Natural killer cell (primary cell): Measurements from ENCODE around the gene STAG3. TPM values are rescaled to one million over a fixed set of nuclear protein-coding genes. Genes with fewer than 3 reads are reported as not detected.
"Not testable (repeated sequence)": the region's sequence is repeated elsewhere in the genome, so short reads cannot be mapped to it uniquely, and the experiment has no call there.

ENCODE experiments used
- ATAC-seq, 3 donors: fragments of 150-1000 bp in 2 of 3; fragments of 200-7000 bp in 1 of 3; cut with Tn5 transposase; 1 replicate in 1 of 3; 2 replicates in 2 of 3; pipeline ENCODE4 v1.10.0; 2021; ENCODE audit warnings: mild to moderate bottlenecking in 2 of 3, moderate library complexity in 2 of 3
- DNase-seq, 2 donors: peaks; one replicate each; pipeline versions ENCODE4 v3.0.0 to v3.0.0-alpha.2; 2013 to 2021; ENCODE audit warnings: mixed read lengths in 1 of 2
- H3K27ac ChIP-seq: one replicate; pipeline ENCODE4 v1.5.1; 2013; ENCODE audit warnings: mild to moderate bottlenecking, low read length
- H3K27me3 ChIP-seq: one replicate; pipeline ENCODE4 v1.6.1; 2013; ENCODE audit warnings: low read length; ENCODE audit not compliant: control insufficient read depth, insufficient read depth
- H3K36me3 ChIP-seq: one replicate; pipeline ENCODE4 v1.6.1; 2013; ENCODE audit warnings: low read length; ENCODE audit not compliant: control insufficient read depth, insufficient read depth
- H3K4me1 ChIP-seq: one replicate; pipeline ENCODE4 v1.6.1; 2013; ENCODE audit warnings: low read length; ENCODE audit not compliant: control insufficient read depth, insufficient read depth
- H3K4me3 ChIP-seq: one replicate; pipeline ENCODE4 v1.5.1; 2013; ENCODE audit warnings: low read length
- H3K9me3 ChIP-seq: one replicate; pipeline ENCODE4 v1.6.1; 2013; ENCODE audit warnings: low read length; ENCODE audit not compliant: control insufficient read depth, insufficient read depth
- H3K27ac Mint-ChIP-seq, 2 donors: one replicate each; pipeline ENCODE4 v1.8.0; 2022; ENCODE audit warnings: mild to moderate bottlenecking in 2 of 2, mixed read lengths in 2 of 2, moderate library complexity in 1 of 2
- H3K27me3 Mint-ChIP-seq, 2 donors: one replicate each; pipeline ENCODE4 v1.8.0; 2022; ENCODE audit warnings: low read depth in 2 of 2, mixed read lengths in 2 of 2
- H3K36me3 Mint-ChIP-seq: one replicate; pipeline ENCODE4 v1.8.0; 2022; ENCODE audit warnings: mixed read lengths
- H3K4me1 Mint-ChIP-seq, 2 donors: one replicate each; pipeline ENCODE4 v1.8.0; 2022; ENCODE audit warnings: mixed read lengths in 2 of 2
- H3K4me3 Mint-ChIP-seq: one replicate; pipeline ENCODE4 v1.8.0; 2022; ENCODE audit warnings: mild to moderate bottlenecking, moderate library complexity, mixed read lengths
- H3K9me3 Mint-ChIP-seq, 2 donors: one replicate each; pipeline ENCODE4 v1.8.0; 2022; ENCODE audit warnings: mixed read lengths in 2 of 2
- CTCF ChIP-seq: fragments of 200-600 bp; IDR thresholded peaks from one replicate; pipeline ENCODE4 v1.8.0; 2022; ENCODE audit warnings: antibody characterized with exemption
- WGBS: methylation state at CpG from one replicate; pipeline ENCODE4 v1.1.7; 2013; ENCODE audit warnings: missing lambda C conversion rate; ENCODE audit not compliant: insufficient coverage; 5-methylcytosine and 5-hydroxymethylcytosine counted together
- intact Hi-C: fragments of 100-400 bp; cut with micrococcal nuclease; formaldehyde crosslinking; loops from one replicate; pipeline ENCODE4 v1.14.2; 2022
- total RNA-seq, 4 donors: library from RNA; stranded (reverse); fragments of 120-200 nt in 1 of 4; gene quantifications; one replicate each; pipeline versions ENCODE4 v1.2.3 to v1.2.4, GENCODE V29; 2013 to 2022

STAG3 gene
- total RNA-seq, 3 donors from 2014 or later (not counting 1 experiment from before 2014, with no cell fraction given): 5.0 to 5.6 (median 5.5) TPM

DNA sequence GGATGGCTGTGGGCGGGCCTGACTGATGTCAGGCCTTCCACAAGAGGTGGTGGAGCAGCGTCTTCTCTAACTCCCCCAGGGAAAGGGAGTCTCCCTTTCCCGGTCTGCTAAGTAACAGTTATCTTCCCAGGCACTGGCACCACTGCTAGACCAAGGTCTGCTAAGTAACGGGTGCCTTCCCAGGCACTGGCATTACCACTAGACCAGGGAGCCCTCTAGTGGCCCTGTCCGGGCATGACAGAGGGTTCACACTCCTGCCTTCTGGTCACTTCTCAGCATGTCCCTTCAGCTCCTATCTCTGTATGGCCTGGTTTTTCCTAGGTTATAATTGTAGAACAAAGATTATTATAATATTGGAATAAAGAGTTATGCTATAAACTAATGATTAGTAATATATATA lies 40.2 kb downstream of the STAG3 start:
- DNase-seq (peak; percentile 74 to 87), ATAC-seq (peak; percentile 12 to 24 (median 15))
- Mint-ChIP-seq H3K27ac (peak overlapping the region; percentile 98 to 99), H3K4me1 (peaks cover 49 to 52% of the 10 kb centered on the region in 2 donors), H3K4me3 (peak overlapping the region; percentile 89)
- H3K9me3 ChIP-seq, H3K27me3 ChIP-seq, H3K9me3 Mint-ChIP-seq, H3K27me3 Mint-ChIP-seq, H3K4me3 ChIP-seq, H3K36me3 Mint-ChIP-seq: not testable (repeated sequence)
- peak overlapping the region; percentile 96 for H3K27ac ChIP-seq
- peaks cover 52% of the 10 kb centered on the region for H3K4me1 ChIP-seq
- WGBS: no CpG with 5 or more reads among the region's 5 CpGs
- H3K36me3 ChIP-seq: peaks cover 15% of the 10 kb centered on the region
- intact Hi-C loops: loop anchor here (2.0 to 5.0 kb wide), 3 partner anchors 27 to 129 kb away; no protein-coding TSS in a partner anchor
- TF ChIP-seq CTCF: peak; percentile 63

DNA sequence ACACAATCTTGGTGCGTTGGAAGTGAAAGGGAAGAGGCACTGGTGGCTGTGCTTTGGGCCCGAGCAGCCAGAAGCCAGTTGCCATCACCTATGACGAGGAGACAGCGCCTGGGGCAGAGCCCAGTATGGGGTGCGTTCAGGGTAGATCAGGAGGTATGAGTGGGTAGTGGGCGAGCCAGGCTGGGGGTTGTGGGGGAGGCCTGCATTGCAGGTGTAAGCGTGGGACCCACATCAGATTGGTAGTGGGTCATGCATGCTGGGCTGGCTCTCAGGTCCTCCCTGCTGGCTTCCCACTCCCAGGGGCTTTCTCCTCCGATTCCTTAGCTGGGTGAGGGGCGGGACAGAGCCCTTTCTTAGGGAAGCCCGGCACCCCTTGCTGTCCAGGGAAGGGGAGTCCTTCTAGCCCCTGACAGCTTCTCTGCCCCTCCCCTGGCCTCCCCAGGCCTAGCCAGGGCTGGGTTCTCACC lies 41.6 kb downstream of the STAG3 start:
- WGBS: 49% methylated on average over 10 of the region's 10 CpGs
- peak overlapping the region; percentile 98 to 99 for H3K27ac Mint-ChIP-seq
- peak overlapping the region; percentile 95 for H3K4me3 Mint-ChIP-seq
- H3K9me3 Mint-ChIP-seq: no peaks in the 10 kb centered on the region
- no peaks in the 10 kb centered on the region for H3K27me3 ChIP-seq
- no peaks in the 10 kb centered on the region for H3K27me3 Mint-ChIP-seq
- H3K27ac ChIP-seq: peak overlapping the region; percentile 98
- no peaks in the 10 kb centered on the region for H3K9me3 ChIP-seq
- ATAC-seq (no peak), DNase-seq (peak; percentile 27 to 41)
- no peak for TF ChIP-seq CTCF
- H3K4me1 ChIP-seq: peaks cover 66% of the 10 kb centered on the region
- intact Hi-C loops: loop anchor here (5.0 kb wide), 2 partner anchors 87 to 128 kb away; no protein-coding TSS in a partner anchor
- H3K4me1 Mint-ChIP-seq: peaks cover 60 to 65% of the 10 kb centered on the region in 2 donors
- H3K36me3 Mint-ChIP-seq: no peaks in the 10 kb centered on the region
- H3K4me3 ChIP-seq: peak overlapping the region; percentile 98
- peaks cover 21% of the 10 kb centered on the region for H3K36me3 ChIP-seq

DNA sequence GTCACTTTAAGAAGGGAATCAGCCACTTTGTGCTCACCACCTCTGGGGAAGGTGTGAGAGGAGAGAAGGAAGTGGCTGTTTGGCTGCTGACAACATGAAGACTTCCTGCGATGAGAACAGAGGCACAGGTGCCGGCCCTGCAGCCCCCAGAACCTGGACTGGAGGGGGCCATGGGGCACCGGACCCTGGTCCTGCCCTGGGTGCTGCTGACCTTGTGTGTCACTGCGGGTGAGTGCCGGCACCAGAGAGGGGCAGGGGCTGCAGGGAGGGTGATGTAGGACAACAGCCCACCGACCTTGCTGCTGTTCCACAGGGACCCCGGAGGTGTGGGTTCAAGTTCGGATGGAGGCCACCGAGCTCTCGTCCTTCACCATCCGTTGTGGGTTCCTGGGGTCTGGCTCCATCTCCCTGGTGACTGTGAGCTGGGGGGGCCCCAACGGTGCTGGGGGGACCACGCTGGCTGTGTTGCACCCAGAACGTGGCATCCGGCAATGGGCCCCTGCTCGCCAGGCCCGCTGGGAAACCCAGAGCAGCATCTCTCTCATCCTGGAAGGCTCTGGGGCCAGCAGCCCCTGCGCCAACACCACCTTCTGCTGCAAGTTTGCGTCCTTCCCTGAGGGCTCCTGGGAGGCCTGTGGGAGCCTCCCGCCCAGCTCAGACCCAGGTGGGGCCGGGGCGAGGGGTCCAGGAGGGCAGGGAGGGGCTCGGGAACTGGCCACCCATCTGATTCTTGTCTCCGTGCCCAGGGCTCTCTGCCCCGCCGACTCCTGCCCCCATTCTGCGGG lies 42.3 kb downstream of the STAG3 start, which contains the start of gene PVRIG:
Gene PVRIG (plus strand): TSS at position 149 of the 785 bp plus-strand sequence. CDS start 22 bp downstream, at position 171.
- Histone ChIP-seq H3K4me3 (peak within 1 kb of the TSS; percentile 98), H3K36me3 (peaks cover 25% of the 10 kb centered on the region), H3K27ac (peak within 1 kb of the TSS; percentile 98), H3K4me1 (peaks cover 73% of the 10 kb centered on the region)
- Mint-ChIP-seq H3K27ac (peak within 1 kb of the TSS; percentile 98 to 99), H3K4me3 (peak within 1 kb of the TSS; percentile 95), H3K4me1 (peaks cover 58 to 72% of the 10 kb centered on the region in 2 donors)
- DNase-seq (peak; percentile 47 to 57), ATAC-seq (peak; percentile 46 to 73 (median 56))
- not testable (repeated sequence) for H3K27me3 Mint-ChIP-seq, H3K9me3 ChIP-seq, H3K36me3 Mint-ChIP-seq, H3K9me3 Mint-ChIP-seq, H3K27me3 ChIP-seq
- 20% methylated on average over 23 of the region's 27 CpGs for WGBS
- intact Hi-C loops: loop anchor here (5.0 to 10.0 kb wide), 3 partner anchors 88 to 205 kb away; partner anchors contain the start of genes MEPCE and ZCWPW1

DNA sequence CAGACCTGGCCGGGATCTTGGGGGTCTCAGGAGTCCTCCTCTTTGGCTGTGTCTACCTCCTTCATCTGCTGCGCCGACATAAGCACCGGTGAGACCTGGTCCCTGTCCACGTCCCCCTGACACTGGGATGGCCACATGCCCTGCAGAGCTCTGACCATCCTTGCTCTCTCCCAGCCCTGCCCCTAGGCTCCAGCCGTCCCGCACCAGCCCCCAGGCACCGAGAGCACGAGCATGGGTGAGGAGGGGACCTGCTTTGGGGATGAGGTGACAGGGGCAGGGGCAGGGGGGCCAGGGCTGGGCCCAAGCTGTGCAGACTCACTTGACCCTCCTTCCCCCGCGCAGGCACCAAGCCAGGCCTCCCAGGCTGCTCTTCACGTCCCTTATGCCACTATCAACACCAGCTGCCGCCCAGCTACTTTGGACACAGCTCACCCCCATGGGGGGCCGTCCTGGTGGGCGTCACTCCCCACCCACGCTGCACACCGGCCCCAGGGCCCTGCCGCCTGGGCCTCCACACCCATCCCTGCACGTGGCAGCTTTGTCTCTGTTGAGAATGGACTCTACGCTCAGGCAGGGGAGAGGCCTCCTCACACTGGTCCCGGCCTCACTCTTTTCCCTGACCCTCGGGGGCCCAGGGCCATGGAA lies 43.0 kb downstream of the STAG3 start:
- intact Hi-C loops: loop anchor here (1.0 to 10.0 kb wide), 2 partner anchors 139 to 204 kb away; partner anchors contain the start of genes MEPCE, ZCWPW1 and ZNF3
- ATAC-seq (no peak), DNase-seq (no peak)
- Histone ChIP-seq H3K4me3 (peak overlapping the region; percentile 98), H3K27me3 (no peaks in the 10 kb centered on the region), H3K27ac (peak overlapping the region; percentile 98), H3K36me3 (peaks cover 25% of the 10 kb centered on the region), H3K4me1 (peaks cover 78% of the 10 kb centered on the region), H3K9me3 (no peaks in the 10 kb centered on the region)
- Mint-ChIP-seq H3K4me3 (peak overlapping the region; percentile 95), H3K27me3 (no peaks in the 10 kb centered on the region), H3K36me3 (no peaks in the 10 kb centered on the region), H3K27ac (peak overlapping the region; percentile 98 to 99), H3K9me3 (no peaks in the 10 kb centered on the region), H3K4me1 (peaks cover 54 to 79% of the 10 kb centered on the region in 2 donors)
- TF ChIP-seq CTCF: no peak
- WGBS: 23% methylated on average over 19 of the region's 22 CpGs
